Measurements from ENCODE around the gene RAB11FIP3.

The RAB11FIP3 gene

DNA sequence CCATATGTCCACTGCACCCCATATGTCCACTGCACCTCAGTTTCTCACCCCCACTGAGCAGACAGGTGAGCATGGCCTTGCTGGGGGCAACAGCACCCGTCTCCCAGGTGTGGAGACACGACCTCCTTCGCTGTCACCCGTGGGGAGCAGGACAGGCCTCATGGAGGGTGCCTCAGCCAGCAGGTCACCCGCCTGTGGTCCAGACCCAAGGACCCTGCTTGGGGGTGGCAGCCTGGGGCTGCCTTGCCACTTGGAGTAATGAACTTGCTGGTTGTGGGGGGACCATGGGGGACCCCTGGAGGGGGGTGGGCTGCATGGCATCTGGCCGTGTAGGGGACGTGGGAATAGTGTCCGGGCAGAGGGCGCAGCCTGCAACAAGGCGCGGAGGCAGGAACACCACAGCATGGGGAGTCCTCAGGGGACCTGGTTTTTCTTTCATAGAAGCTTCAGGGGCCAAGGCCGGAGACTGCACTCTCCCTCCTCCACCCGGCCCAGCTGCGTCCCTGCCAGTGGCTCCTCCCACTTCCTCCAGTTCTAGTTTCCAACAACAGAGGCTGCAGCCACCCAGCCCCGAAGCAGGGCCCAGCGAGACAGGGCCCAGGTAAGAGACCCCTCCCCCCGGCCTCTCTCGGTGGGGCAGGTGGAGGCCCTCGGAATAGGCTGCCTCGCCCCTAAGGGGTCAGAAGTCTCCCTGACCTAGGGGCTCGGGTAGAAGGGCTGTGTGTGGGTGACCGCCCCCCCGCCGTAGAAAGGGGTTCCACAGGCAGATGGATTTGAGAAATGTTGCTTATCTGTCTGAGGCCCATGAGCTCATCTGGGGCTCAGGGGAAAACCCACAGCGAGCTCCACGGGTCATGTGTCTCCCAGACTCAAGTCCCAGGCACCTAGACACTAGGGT lies 141.3 kb downstream of the RAB11FIP3 start, which contains the start of gene NHLRC4:
Gene NHLRC4, plus strand, starts transcription at position 531 of the 898 bp plus-strand sequence. CDS start 1,043 bp downstream, outside the sequence.
- in situ Hi-C loops (cut with MboI; ENCODE audit: low sequenced_read_pairs), result no loop called here
- H3K9me3 ChIP-seq, result no peaks in the 10 kb centered on the region
- H3K36me3 ChIP-seq (replicated peaks), result no peaks in the 10 kb centered on the region
- H3K4me3 ChIP-seq, result no peak within 1 kb of the TSS
- H3K27me3 ChIP-seq (ENCODE audit: low read depth), result peaks cover 9% of the 10 kb centered on the region
- peak; percentile 35 to 73 for DNase-seq (ENCODE audit: low spot score in 2 of 2)
- peaks cover 7% of the 10 kb centered on the region for H3K4me1 ChIP-seq

DNA sequence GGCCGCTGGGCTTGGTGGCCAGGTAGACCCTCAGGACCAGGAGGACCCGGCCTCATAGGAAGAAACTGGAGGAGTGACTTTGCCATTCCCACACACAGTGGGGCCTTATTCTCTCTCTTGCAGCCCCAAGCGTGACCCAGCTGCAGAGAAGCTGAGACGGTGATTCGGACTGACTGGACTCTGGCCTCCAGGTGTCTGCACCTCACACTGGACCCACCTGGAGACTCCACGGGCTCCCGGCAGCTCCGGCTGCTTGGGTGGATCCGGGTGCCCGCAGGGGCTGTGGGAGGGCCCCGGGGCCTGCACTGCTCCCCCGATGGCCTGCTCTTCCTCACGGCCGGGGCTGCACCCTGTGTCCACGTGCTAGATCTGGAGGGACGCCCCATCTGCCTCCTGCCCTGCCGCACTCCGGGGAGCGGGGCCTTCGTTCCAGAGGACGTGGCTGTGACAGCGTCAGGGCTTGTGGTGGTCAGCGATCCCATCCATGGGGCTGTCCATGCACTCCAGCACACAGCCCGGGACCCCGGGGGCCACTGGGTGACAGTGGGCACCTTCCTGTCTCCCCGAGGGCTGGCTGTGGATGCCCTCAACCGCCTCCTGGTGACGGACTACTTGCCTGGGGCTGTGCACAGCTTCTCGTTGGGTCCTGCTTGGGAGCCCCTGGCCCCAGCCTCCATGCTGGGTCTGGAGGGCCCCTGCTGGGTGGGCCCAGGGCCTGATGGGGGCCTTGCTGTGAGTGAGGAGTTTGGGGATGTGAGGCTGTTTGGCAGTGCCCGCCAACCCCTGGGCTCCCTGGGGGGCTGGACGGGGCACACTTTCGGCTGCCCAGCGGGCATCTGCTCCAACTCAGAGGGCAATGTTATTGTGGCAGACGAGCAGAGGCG lies 142.2 kb downstream of the RAB11FIP3 start:
- no peak for DNase-seq (ENCODE audit: low spot score in 2 of 2)
- H3K36me3 ChIP-seq (replicated peaks), result no peaks in the 10 kb centered on the region
- no peaks in the 10 kb centered on the region for H3K9me3 ChIP-seq
- in situ Hi-C loops (cut with MboI; ENCODE audit: low sequenced_read_pairs), result no loop called here
- H3K4me1 ChIP-seq, result peaks cover 7% of the 10 kb centered on the region
- H3K27me3 ChIP-seq (ENCODE audit: low read depth), result peaks cover under 1% of the 10 kb centered on the region
- no peak overlapping the region for H3K4me3 ChIP-seq

DNA sequence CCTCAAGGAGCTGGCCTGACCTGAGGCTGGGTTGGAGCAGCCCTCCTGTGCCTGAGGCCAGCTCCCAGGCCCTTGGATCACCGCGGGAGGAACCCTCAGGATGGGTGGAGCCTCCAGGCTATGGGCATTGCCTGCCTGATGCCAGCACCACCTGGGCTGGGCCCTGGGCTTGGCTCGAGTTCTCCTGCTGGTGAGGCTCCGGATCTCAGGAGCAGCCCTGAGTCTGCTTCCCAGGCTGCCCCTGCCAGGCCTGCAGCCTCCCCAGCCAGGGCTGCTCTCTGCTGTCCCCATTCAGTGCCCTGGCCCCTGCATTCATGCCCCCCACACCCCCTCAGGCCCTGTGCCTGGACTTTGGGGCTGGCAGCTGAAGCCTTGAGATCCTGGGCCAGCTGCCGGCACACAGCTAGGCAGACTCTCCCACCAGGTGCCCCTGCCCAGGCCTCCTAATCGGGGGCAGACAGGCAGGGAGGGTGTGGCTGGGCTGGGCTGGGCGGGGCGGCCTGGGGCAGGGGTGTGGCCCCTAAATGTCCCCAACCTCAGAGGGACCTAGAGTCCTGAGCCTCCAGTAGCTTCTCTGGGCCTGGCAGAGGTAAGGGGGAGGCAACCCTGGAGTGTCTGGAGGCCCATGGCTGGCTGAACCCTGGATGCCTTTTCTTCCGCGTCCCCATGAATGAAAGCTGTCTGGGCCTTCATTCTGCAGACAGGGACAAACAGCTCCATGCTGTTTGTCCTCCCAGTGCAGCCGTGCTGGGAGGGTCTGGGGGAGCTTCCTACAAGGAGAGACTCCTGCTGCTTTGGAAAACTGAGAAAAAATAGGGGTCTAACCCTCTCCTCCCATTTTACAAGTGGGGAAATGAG lies 143.2 kb downstream of the RAB11FIP3 start:
- Histone ChIP-seq H3K36me3 (replicated peaks) (no peaks in the 10 kb centered on the region), H3K4me3 (no peak overlapping the region; the same call in 1 of the 2 replicates), H3K4me1 (peaks cover 7% of the 10 kb centered on the region), H3K27me3 (ENCODE audit: low read depth) (no peaks in the 10 kb centered on the region), H3K9me3 (no peaks in the 10 kb centered on the region)
- DNase-seq (ENCODE audit: low spot score in 2 of 2), result no peak
- in situ Hi-C loops (cut with MboI; ENCODE audit: low sequenced_read_pairs), result no loop called here

DNA sequence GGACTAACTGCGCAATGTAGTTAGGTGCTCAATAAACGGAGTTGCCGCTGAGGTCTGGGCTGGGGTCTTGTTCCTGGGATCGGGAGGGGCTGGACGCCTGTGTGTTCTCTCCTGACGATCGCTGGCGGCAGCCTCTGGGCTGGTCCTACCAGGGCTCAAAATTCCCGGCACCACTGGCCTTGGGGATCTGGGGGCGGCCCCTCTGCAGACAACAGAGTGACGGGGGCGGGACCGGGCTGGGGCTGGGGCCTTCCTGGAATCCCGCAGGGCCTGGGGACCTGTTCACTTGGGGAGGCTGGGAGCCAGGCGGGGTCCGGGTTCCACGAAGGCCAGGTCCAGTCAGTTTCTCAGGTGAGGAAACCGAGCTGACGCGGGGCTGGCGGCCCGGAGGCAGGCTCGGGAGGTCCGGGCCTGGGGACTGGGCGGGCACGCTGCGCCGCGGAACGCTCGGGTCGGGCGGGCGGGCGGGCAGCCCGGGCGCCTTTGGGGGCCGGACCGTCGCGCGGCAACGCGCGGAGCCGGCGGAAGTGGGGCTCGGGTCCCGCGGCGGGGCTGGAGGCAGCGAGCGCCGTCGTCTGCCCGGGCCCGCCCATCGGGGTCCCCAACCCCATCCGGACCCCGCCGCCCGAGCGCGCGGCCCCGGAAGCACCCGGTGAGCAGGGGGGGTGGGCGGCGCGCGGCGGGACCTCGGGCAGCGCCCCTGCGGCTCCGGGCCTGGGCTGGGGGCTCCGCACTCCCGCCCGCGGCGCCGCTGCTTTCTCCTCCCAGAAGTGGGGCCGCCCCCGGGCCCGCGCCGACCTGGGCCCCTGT lies 144.2 kb downstream of the RAB11FIP3 start, which contains the start of gene PIGQ:
Gene PIGQ, plus strand, starts transcription at position 524 of the 810 bp plus-strand sequence. CDS start 4,107 bp downstream, outside the sequence.
- Histone ChIP-seq H3K36me3 (replicated peaks) (peaks cover 4% of the 10 kb centered on the region), H3K9me3 (no peaks in the 10 kb centered on the region), H3K4me3 (peak within 1 kb of the TSS; percentile 75), H3K4me1 (peaks cover 7% of the 10 kb centered on the region), H3K27me3 (ENCODE audit: low read depth) (no peaks in the 10 kb centered on the region)
- in situ Hi-C loops (cut with MboI; ENCODE audit: low sequenced_read_pairs), result no loop called here
- DNase-seq (ENCODE audit: low spot score in 2 of 2), result peak; percentile 48 to 85
